ENCODE data around the gene MAGEB4. TPM values are rescaled to one million over a fixed set of nuclear protein-coding genes. Genes with fewer than 3 reads are reported as not detected.

The MAGEB4 gene
- total and polyA plus RNA-seq, 2 of the 4 experiments (the other 2 are of a cell fraction) = not detected

- no TSS peak for BruUV-seq (replicated peaks)
- H3K4me2 ChIP-seq (ENCODE audit: low read depth, low read length) = no peak overlapping the region
- no peak overlapping the region for H2BK120ac ChIP-seq (ENCODE audit: low read depth, low read length)
- H2AFZ ChIP-seq (replicated peaks; ENCODE audit: low read length, poor library complexity) = no peak overlapping the region
- H3K27me3 ChIP-seq (ENCODE audit: control insufficient read depth, insufficient read depth, low read length) = peaks cover 1% of the 10 kb centered on the region
- POLR2A ChIA-PET (ENCODE audit: unreplicated experiment) = no interaction called here
- H3K56ac ChIP-seq (ENCODE audit: extremely low read depth, insufficient read depth, low read length) = no peak overlapping the region
- no peaks in the 10 kb centered on the region for H3K9me3 ChIP-seq (ENCODE audit: control insufficient read depth, insufficient read depth, low read length)
- H3K79me1 ChIP-seq (ENCODE audit: low read depth in 1 of 2, low read length in 2 of 2) = no peaks in the 10 kb centered on the region
- H2BK5ac ChIP-seq (ENCODE audit: low read depth, low read length, poor library complexity, severe bottlenecking) = no peak overlapping the region
- no CpG with 5 or more reads among the region's 4 CpGs for WGBS, 2 experiments (ENCODE audit: extremely low coverage in 2 of 2, insufficient read length in 1 of 2)
- H4K8ac ChIP-seq (ENCODE audit: low read depth in 2 of 2, low read length in 2 of 2) = no peak overlapping the region
- H2BK15ac ChIP-seq (ENCODE audit: low read depth, low read length) = no peak overlapping the region
- no peaks in the 10 kb centered on the region for H4K20me1 ChIP-seq (ENCODE audit: insufficient read depth, low read length)
- H4K91ac ChIP-seq (ENCODE audit: insufficient read depth, low read depth, low read length) = no peak overlapping the region
- CTCF ChIA-PET = no interaction called here
- DNase-seq (no peak), ATAC-seq (ENCODE audit: low read depth) (no peak)
- H2AK5ac ChIP-seq (ENCODE audit: low read depth, low read length) = no peak overlapping the region
- no peaks in the 10 kb centered on the region for H3K4me1 ChIP-seq (ENCODE audit: control insufficient read depth, insufficient read depth, low read length)
- TF ChIP-seq, protein P1, sequence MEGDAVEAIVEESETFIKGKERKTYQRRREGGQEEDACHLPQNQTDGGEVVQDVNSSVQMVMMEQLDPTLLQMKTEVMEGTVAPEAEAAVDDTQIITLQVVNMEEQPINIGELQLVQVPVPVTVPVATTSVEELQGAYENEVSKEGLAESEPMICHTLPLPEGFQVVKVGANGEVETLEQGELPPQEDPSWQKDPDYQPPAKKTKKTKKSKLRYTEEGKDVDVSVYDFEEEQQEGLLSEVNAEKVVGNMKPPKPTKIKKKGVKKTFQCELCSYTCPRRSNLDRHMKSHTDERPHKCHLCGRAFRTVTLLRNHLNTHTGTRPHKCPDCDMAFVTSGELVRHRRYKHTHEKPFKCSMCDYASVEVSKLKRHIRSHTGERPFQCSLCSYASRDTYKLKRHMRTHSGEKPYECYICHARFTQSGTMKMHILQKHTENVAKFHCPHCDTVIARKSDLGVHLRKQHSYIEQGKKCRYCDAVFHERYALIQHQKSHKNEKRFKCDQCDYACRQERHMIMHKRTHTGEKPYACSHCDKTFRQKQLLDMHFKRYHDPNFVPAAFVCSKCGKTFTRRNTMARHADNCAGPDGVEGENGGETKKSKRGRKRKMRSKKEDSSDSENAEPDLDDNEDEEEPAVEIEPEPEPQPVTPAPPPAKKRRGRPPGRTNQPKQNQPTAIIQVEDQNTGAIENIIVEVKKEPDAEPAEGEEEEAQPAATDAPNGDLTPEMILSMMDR (conservative IDR thresholded peaks at IDR 0.05; ENCODE audit: low read depth, low read length) = no peak
- TF ChIP-seq, protein P2, sequence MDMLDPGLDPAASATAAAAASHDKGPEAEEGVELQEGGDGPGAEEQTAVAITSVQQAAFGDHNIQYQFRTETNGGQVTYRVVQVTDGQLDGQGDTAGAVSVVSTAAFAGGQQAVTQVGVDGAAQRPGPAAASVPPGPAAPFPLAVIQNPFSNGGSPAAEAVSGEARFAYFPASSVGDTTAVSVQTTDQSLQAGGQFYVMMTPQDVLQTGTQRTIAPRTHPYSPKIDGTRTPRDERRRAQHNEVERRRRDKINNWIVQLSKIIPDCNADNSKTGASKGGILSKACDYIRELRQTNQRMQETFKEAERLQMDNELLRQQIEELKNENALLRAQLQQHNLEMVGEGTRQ (IDR thresholded peaks at IDR 0.05; ENCODE audit: low read depth, low read length) = no peak
- H3K27ac ChIP-seq (ENCODE audit: insufficient read depth, low read length) = no peak overlapping the region
- in situ Hi-C loops (cut with MboI; ENCODE audit: low sequenced_read_pairs) (no loop called here), dilution Hi-C loops (cut with HindIII; ENCODE audit: low sequenced_read_pairs, unreplicated experiment) (no loop called here), intact Hi-C loops (cut with micrococcal nuclease) (no loop called here)
- H2AK9ac ChIP-seq (replicated peaks; ENCODE audit: low read depth, low read length, poor library complexity) = no peak overlapping the region
- H3K9ac ChIP-seq (ENCODE audit: low read depth, low read length) = no peak overlapping the region
- H3K14ac ChIP-seq (replicated peaks; ENCODE audit: low read depth, low read length) = no peak overlapping the region
- no peak overlapping the region for H3K18ac ChIP-seq (ENCODE audit: low read depth, low read length)
- H3K4ac ChIP-seq (ENCODE audit: low read depth, low read length) = no peak overlapping the region
- H2BK20ac ChIP-seq (ENCODE audit: low read depth, low read length) = no peak overlapping the region
- no peaks in the 10 kb centered on the region for H3K36me3 ChIP-seq (ENCODE audit: control insufficient read depth, insufficient read depth, low read length)
- no peak overlapping the region for H3K4me3 ChIP-seq (ENCODE audit: insufficient read depth, low read depth, low read length)
- no peaks in the 10 kb centered on the region for H3K9me1 ChIP-seq (ENCODE audit: insufficient read depth, low read length)
- H4K5ac ChIP-seq (ENCODE audit: low read depth, low read length) = no peak overlapping the region
- no peak overlapping the region for H3K23ac ChIP-seq (ENCODE audit: low read depth, low read length)
Observed at GRCh38 chrX:30248854-30249253, 7.1 kb downstream of the MAGEB4 start.

Measured in IMR-90 (cell line).